Hepatocyte (in vitro differentiated cells): ENCODE data around the gene OR4D5. TPM values are rescaled to one million over a fixed set of nuclear protein-coding genes. Genes with fewer than 3 reads are reported as not detected.
A peak's percentile ranks its signal among the peaks of the same experiment; 100 is the strongest.

Experiments used
- DNase-seq: peaks from one replicate; pipeline ENCODE4 v3.0.0-alpha.2; 2016; ENCODE audit warnings: low spot score
- H2AFZ ChIP-seq: fragments of 200-600 bp; sonication (generic); 2 replicates; pipeline ENCODE4 v1.6.0; 2016; ENCODE audit warnings: antibody characterized with exemption, mild to moderate bottlenecking
- H3K27ac ChIP-seq: fragments of 200-600 bp; sonication (generic); 2 replicates; pipeline ENCODE4 v1.5.1; 2016; ENCODE audit warnings: mild to moderate bottlenecking
- H3K27me3 ChIP-seq: fragments of 200-600 bp; sonication (generic); 2 replicates; pipeline ENCODE4 v1.6.1; 2016
- H3K36me3 ChIP-seq: fragments of 200-600 bp; sonication (generic); replicated peaks from 2 replicates; pipeline ENCODE4 v1.5.1; 2016; ENCODE audit warnings: low read depth; ENCODE audit not compliant: insufficient read depth
- H3K4me1 ChIP-seq: fragments of 200-600 bp; sonication (generic); 2 replicates; pipeline ENCODE4 v1.5.1; 2016; ENCODE audit warnings: mild to moderate bottlenecking, moderate library complexity; ENCODE audit not compliant: insufficient read depth
- H3K4me2 ChIP-seq: fragments of 200-600 bp; sonication (generic); 2 replicates; pipeline ENCODE4 v1.6.0; 2016
- H3K4me3 ChIP-seq: fragments of 200-600 bp; sonication (generic); 2 replicates; pipeline ENCODE4 v1.5.1; 2016; ENCODE audit warnings: mild to moderate bottlenecking
- H3K79me2 ChIP-seq: fragments of 200-600 bp; sonication (generic); 2 replicates; pipeline ENCODE4 v1.6.0; 2017; ENCODE audit warnings: mild to moderate bottlenecking
- H3K9me2 ChIP-seq: fragments of 200-600 bp; sonication (generic); replicated peaks from 2 replicates; pipeline ENCODE4 v1.6.0; 2017; ENCODE audit warnings: mild to moderate bottlenecking; ENCODE audit not compliant: insufficient read depth
- H3K9me3 ChIP-seq: fragments of 200-600 bp; sonication (generic); 2 replicates; pipeline ENCODE4 v1.5.1; 2016; ENCODE audit warnings: low read depth, mild to moderate bottlenecking
- H4K20me1 ChIP-seq: fragments of 200-600 bp; sonication (generic); 2 replicates; pipeline ENCODE4 v1.6.0; 2016; ENCODE audit warnings: mild to moderate bottlenecking; ENCODE audit not compliant: insufficient read depth, poor library complexity, severe bottlenecking
- EZH2 ChIP-seq: fragments of 200-600 bp; sonication (generic); IDR thresholded peaks from 2 replicates; pipeline ENCODE4 v1.6.1; 2016; ENCODE audit warnings: antibody characterized with exemption, mild to moderate bottlenecking, borderline replicate concordance
- EZH2phosphoT487 ChIP-seq: fragments of 200-600 bp; sonication (generic); IDR thresholded peaks from one replicate; pipeline ENCODE4 v1.6.1; 2018; ENCODE audit warnings: antibody characterized with exemption, mild to moderate bottlenecking, low read depth, moderate library complexity; ENCODE audit not compliant: unreplicated experiment, severe bottlenecking
- WGBS: methylation state at CpG from one replicate; pipeline ENCODE4 v1.1.6; 2016; ENCODE audit warnings: low lambda C conversion rate; ENCODE audit errors: missing lambda C conversion rate; 5-methylcytosine and 5-hydroxymethylcytosine counted together
- polyA plus RNA-seq: library from polyadenylated mRNA; unstranded; fragments of >200 nt; fragmentation: Nextera tagmentation; extraction: Ambion mirVana; gene quantifications from 2 replicates; pipeline ENCODE4 v1.2.1, GENCODE V29; 2016
- total RNA-seq: library from RNA; depleted of rRNA; stranded (reverse); fragments of >200 nt; gene quantifications from 2 replicates; pipeline ENCODE4 v1.2.3, GENCODE V29; 2014
- TF ChIP-seq, protein P1 (sequence below): fragments of 200-600 bp; sonication (generic); IDR thresholded peaks from 2 replicates; pipeline ENCODE4 v1.5.1; 2016; ENCODE audit warnings: antibody characterized with exemption, mild to moderate bottlenecking; ENCODE audit not compliant: poor library complexity

Gene OR4D5
- total and polyA plus RNA-seq, 2 experiments from 2014 or later = 0.77 TPM; not detected in 1

DNA sequence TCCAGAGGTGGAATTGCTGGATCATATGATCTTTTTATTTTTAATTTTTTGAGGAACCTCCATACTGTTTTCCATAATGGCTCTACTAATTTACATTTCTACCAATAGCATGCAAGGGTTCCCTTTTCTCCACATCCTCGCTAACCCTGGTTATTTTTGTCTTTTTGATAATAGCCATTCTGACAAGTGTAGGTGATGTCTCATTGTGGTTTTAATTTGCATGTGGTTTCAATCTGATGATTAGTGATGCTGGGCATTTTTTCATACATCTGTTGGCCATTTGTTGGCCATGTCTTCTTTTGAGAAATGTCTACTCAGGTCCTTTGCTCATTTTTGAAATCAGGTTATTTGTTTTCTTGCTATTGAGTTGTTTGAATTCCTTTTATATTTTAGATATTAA is 15.4 kb upstream of the OR4D5 start:
- H3K36me3 ChIP-seq = no peaks in the 10 kb centered on the region
- H3K4me1 ChIP-seq = no peaks in the 10 kb centered on the region
- no peaks in the 10 kb centered on the region for H3K79me2 ChIP-seq
- DNase-seq = no peak
- H3K9me3 ChIP-seq = no peaks in the 10 kb centered on the region
- H3K27me3 ChIP-seq = no peaks in the 10 kb centered on the region
- H3K4me3 ChIP-seq = no peak overlapping the region
- H2AFZ ChIP-seq = no peak overlapping the region
- H4K20me1 ChIP-seq = no peaks in the 10 kb centered on the region
- no peak overlapping the region for H3K4me2 ChIP-seq
- WGBS = 83% methylated on average over 1 of the region's 1 CpG
- no peak overlapping the region for H3K27ac ChIP-seq
- H3K9me2 ChIP-seq = no peaks in the 10 kb centered on the region
- TF ChIP-seq, protein P1, sequence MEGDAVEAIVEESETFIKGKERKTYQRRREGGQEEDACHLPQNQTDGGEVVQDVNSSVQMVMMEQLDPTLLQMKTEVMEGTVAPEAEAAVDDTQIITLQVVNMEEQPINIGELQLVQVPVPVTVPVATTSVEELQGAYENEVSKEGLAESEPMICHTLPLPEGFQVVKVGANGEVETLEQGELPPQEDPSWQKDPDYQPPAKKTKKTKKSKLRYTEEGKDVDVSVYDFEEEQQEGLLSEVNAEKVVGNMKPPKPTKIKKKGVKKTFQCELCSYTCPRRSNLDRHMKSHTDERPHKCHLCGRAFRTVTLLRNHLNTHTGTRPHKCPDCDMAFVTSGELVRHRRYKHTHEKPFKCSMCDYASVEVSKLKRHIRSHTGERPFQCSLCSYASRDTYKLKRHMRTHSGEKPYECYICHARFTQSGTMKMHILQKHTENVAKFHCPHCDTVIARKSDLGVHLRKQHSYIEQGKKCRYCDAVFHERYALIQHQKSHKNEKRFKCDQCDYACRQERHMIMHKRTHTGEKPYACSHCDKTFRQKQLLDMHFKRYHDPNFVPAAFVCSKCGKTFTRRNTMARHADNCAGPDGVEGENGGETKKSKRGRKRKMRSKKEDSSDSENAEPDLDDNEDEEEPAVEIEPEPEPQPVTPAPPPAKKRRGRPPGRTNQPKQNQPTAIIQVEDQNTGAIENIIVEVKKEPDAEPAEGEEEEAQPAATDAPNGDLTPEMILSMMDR = no peak
- no peak for TF ChIP-seq EZH2phosphoT487
- no peak for TF ChIP-seq EZH2

DNA sequence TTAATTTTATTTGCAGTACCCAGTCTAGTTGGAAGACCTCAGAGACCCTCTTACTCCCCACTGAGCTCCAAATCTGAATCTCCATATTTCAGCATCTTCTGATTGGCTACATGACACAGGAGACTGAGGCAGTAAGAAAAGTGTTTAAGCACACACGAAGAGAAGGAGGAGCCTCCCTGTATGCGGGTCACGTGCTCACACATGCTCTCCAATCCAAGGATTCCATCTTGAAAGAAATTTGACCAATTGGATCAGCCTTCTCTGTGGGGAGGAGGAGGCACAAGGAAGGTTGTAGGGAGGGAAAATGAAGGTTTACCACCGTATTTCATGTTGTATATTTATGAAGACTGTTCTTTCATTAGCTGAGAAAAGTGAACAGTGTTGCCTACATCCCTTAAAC is 3.0 kb downstream of the OR4D5 start:
- no peaks in the 10 kb centered on the region for H3K36me3 ChIP-seq
- 91% methylated on average over 4 of the region's 4 CpGs for WGBS
- TF ChIP-seq EZH2 (no peak), EZH2phosphoT487 (no peak)
- TF ChIP-seq, protein P1 = no peak

DNA sequence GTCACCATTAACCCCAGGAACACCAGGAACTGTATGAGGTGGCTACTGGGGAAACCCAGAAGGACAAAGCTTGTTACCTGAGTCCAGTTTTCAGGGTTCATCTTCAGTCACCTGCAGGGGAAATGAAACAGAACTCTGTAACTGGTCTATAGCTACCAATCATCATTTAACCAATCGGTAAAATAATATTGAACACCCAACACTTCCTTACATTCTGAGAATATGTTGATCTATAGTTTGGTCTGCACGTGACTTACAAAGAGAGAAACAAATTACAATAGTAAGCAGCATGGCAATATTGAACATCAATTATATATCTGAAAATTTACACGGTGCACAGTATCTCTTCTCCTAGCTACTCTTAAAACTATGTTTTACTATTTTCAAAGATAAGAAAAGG is 4.3 kb downstream of the OR4D5 start, which contains the start of gene OR6T1:
Gene OR6T1 (minus strand): TSS at position 101 of the 400 bp plus-strand sequence. CDS start 0 bp downstream, at position 101.
- Histone ChIP-seq H3K27ac (no peak within 1 kb of the TSS), H2AFZ (no peak within 1 kb of the TSS), H3K9me2 (no peaks in the 10 kb centered on the region), H3K4me2 (no peak within 1 kb of the TSS), H3K9me3 (no peaks in the 10 kb centered on the region), H3K27me3 (no peaks in the 10 kb centered on the region), H3K36me3 (no peaks in the 10 kb centered on the region), H3K79me2 (no peaks in the 10 kb centered on the region), H3K4me1 (no peaks in the 10 kb centered on the region), H4K20me1 (no peaks in the 10 kb centered on the region), H3K4me3 (no peak within 1 kb of the TSS)
- DNase-seq = no peak
- WGBS = 87% methylated on average over 3 of the region's 3 CpGs
- TF ChIP-seq, protein P1 = no peak

More for the DNA sequence above, 3.0 kb downstream of the OR4D5 start:
- Histone ChIP-seq H3K4me3 (no peak overlapping the region), H3K9me2 (no peaks in the 10 kb centered on the region), H4K20me1 (no peaks in the 10 kb centered on the region), H3K4me2 (no peak overlapping the region), H3K27me3 (no peaks in the 10 kb centered on the region), H3K79me2 (no peaks in the 10 kb centered on the region), H3K27ac (no peak overlapping the region), H2AFZ (no peak overlapping the region), H3K4me1 (no peaks in the 10 kb centered on the region), H3K9me3 (no peaks in the 10 kb centered on the region)
- DNase-seq = no peak

DNA sequence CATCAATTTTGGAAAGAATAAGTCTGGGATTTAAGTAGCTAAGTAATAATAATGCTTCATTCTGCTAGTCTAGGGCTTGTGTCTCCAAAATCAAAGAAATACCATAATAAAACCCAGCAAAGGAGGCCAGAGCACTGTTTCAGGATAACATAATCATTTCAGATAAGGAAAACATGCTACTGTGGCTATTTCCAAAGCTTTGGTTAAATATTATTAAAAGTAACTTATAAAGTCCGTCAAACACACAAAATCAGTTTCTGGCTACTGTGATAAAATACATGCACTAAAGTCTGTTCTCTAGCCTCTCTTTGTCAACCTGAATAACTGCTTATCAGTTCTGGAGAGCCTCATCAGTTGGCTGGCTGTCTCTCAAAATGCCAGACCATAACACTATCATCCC is 5.7 kb downstream of the OR4D5 start:
- H3K79me2 ChIP-seq = no peaks in the 10 kb centered on the region
- no peaks in the 10 kb centered on the region for H3K9me3 ChIP-seq
- no peaks in the 10 kb centered on the region for H3K9me2 ChIP-seq
- no peaks in the 10 kb centered on the region for H3K4me1 ChIP-seq
- no peak for DNase-seq
- no peaks in the 10 kb centered on the region for H3K36me3 ChIP-seq
- TF ChIP-seq, protein P1 = no peak
- TF ChIP-seq EZH2phosphoT487 (no peak), EZH2 (no peak)
- no peak overlapping the region for H3K27ac ChIP-seq
- H3K4me3 ChIP-seq = no peak overlapping the region
- 17% methylated on average over 1 of the region's 1 CpG for WGBS
- H3K27me3 ChIP-seq = no peaks in the 10 kb centered on the region
- no peak overlapping the region for H2AFZ ChIP-seq
- peak overlapping the region; percentile 15 for H3K4me2 ChIP-seq
- no peaks in the 10 kb centered on the region for H4K20me1 ChIP-seq
